SU-DHL-6 (cell line): ENCODE measurements around the gene MTMR10.

Experiments
- H2AFZ ChIP-seq: fragments of 200-600 bp; sonication (generic); 2 replicates; pipeline ENCODE4 v1.6.1; 2014; ENCODE audit warnings: low read depth, mild to moderate bottlenecking, moderate library complexity, mixed read lengths, antibody characterized with exemption, low read length; ENCODE audit not compliant: severe bottlenecking
- H3F3A ChIP-seq: fragments of 200-600 bp; shearing (Covaris generic); 2 replicates; pipeline ENCODE4 v1.6.0; 2016; ENCODE audit warnings: antibody characterized with exemption, mild to moderate bottlenecking; ENCODE audit not compliant: insufficient read depth
- H3K27ac ChIP-seq: fragments of 200-600 bp; sonication (generic); 2 replicates; pipeline ENCODE4 v1.5.1; 2016; ENCODE audit warnings: low read depth, mild to moderate bottlenecking, low read length, moderate library complexity, mixed read lengths
- H3K27me3 ChIP-seq: fragments of 200-600 bp; sonication (generic), shearing (Covaris generic); 2 replicates; pipeline ENCODE4 v1.6.0; 2014; ENCODE audit warnings: mild to moderate bottlenecking, low read length
- H3K36me3 ChIP-seq: fragments of 200-600 bp; sonication (generic); 2 replicates; pipeline ENCODE4 v1.6.1; 2014; ENCODE audit warnings: mild to moderate bottlenecking, low read length, mixed read lengths
- H3K4me2 ChIP-seq: fragments of 300-600, 200-600 bp; shearing (Covaris generic), sonication (generic); 2 replicates; pipeline ENCODE4 v1.6.0; 2014; ENCODE audit warnings: low read length, low read depth, mild to moderate bottlenecking; ENCODE audit not compliant: poor library complexity, severe bottlenecking
- H3K4me3 ChIP-seq: fragments of 200-600 bp; sonication (generic); 2 replicates; pipeline ENCODE4 v1.5.1; 2014; ENCODE audit warnings: antibody characterized with exemption, low read length, mild to moderate bottlenecking, mixed read lengths; ENCODE audit not compliant: insufficient read depth, poor library complexity, severe bottlenecking
- H3K79me2 ChIP-seq: fragments of 200-600 bp; sonication (generic); 2 replicates; pipeline ENCODE4 v1.6.1; 2014; ENCODE audit warnings: mild to moderate bottlenecking, low read length, moderate library complexity; ENCODE audit not compliant: insufficient read depth
- H3K9ac ChIP-seq: fragments of 200-600 bp; sonication (generic); 2 replicates; pipeline ENCODE4 v1.7.0; 2014; ENCODE audit warnings: mild to moderate bottlenecking, low read length
- H3K9me2 ChIP-seq: fragments of 200-600 bp; sonication (generic); replicated peaks from 2 replicates; pipeline ENCODE4 v1.6.1; 2014; ENCODE audit warnings: low read length; ENCODE audit not compliant: insufficient read depth
- H3K9me3 ChIP-seq: fragments of 200-600 bp; sonication (generic); 2 replicates; pipeline ENCODE4 v1.6.1; 2014; ENCODE audit warnings: low read length, mixed read lengths; ENCODE audit not compliant: insufficient read depth
- H4K20me1 ChIP-seq: fragments of 200-600 bp; sonication (generic); 2 replicates; pipeline ENCODE4 v1.6.1; 2014; ENCODE audit warnings: low read depth, mild to moderate bottlenecking, antibody characterized with exemption, low read length, moderate library complexity, mixed read lengths
- TF ChIP-seq, protein P1 (sequence below): fragments of 200-600 bp; sonication (generic); IDR thresholded peaks from one replicate; pipeline ENCODE4 v1.5.1; 2017; ENCODE audit warnings: antibody characterized with exemption, mild to moderate bottlenecking, low read length, moderate library complexity; ENCODE audit not compliant: insufficient read depth, poor library complexity, severe bottlenecking

MTMR10 gene

DNA sequence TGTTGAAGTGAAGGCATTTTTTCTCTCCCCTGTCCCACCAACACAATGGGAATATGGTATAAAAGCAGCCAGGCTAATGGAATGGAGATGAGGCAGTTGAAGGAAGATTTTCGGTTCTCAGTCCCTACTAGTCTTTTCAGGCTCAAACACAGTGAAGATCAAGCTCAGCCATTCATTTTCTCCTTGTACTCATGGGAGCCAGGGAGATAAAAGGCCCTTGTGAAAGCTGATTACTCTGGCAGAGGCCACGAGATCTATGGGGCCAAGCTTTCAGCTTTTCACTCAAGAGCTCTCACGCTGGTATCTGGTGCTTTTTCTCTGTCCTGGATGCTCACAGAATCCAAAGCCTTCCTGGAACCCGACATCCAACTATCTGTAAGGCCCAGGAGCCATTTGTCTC is 102.2 kb downstream of the MTMR10 start:
- Histone ChIP-seq H3K27ac (no peak overlapping the region), H3K27me3 (no peaks in the 10 kb centered on the region), H3K36me3 (no peaks in the 10 kb centered on the region), H3K9me3 (no peaks in the 10 kb centered on the region), H3K9ac (no peak overlapping the region), H3K4me3 (no peak overlapping the region), H3K4me2 (no peak overlapping the region), H3K9me2 (no peaks in the 10 kb centered on the region), H4K20me1 (no peaks in the 10 kb centered on the region), H2AFZ (no peak overlapping the region), H3K79me2 (no peaks in the 10 kb centered on the region), H3F3A (no peaks in the 10 kb centered on the region)
- TF ChIP-seq, protein P1, sequence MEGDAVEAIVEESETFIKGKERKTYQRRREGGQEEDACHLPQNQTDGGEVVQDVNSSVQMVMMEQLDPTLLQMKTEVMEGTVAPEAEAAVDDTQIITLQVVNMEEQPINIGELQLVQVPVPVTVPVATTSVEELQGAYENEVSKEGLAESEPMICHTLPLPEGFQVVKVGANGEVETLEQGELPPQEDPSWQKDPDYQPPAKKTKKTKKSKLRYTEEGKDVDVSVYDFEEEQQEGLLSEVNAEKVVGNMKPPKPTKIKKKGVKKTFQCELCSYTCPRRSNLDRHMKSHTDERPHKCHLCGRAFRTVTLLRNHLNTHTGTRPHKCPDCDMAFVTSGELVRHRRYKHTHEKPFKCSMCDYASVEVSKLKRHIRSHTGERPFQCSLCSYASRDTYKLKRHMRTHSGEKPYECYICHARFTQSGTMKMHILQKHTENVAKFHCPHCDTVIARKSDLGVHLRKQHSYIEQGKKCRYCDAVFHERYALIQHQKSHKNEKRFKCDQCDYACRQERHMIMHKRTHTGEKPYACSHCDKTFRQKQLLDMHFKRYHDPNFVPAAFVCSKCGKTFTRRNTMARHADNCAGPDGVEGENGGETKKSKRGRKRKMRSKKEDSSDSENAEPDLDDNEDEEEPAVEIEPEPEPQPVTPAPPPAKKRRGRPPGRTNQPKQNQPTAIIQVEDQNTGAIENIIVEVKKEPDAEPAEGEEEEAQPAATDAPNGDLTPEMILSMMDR, result no peak
